HepG2 (cell line): ENCODE data around the gene FOXS1.

Experiments
- GATA4 ChIP-seq: sonication (generic); IDR thresholded peaks from 2 replicates; pipeline ENCODE4 v1.6.1; 2016; ENCODE audit warnings: antibody characterized with exemption, low read depth, borderline replicate concordance
- GATAD2A ChIP-seq: IDR thresholded peaks from 2 replicates; pipeline ENCODE4 v1.6.1; 2016
- HMGA1 ChIP-seq: sonication (generic); formaldehyde crosslinking; conservative IDR thresholded peaks from 2 replicates; pipeline ENCODE4 v1.4.0; 2020; ENCODE audit warnings: missing genetic modification reagents
- RXRA ChIP-seq: sonication (generic); formaldehyde crosslinking; IDR thresholded peaks from 2 replicates; pipeline ENCODE4 v1.5.1; 2020; ENCODE audit warnings: missing genetic modification reagents
- SMAD3 ChIP-seq: sonication (generic); formaldehyde crosslinking; IDR thresholded peaks from 2 replicates; pipeline ENCODE4 v1.4.0; 2020; ENCODE audit warnings: missing genetic modification reagents
- YY1 ChIP-seq: IDR thresholded peaks from 2 replicates; pipeline ENCODE4 v1.6.1; 2011; ENCODE audit warnings: low read length, low read depth, moderate library complexity, mild to moderate bottlenecking; ENCODE audit not compliant: insufficient read depth, insufficient replicate concordance
- ZNF253 ChIP-seq: sonication (generic); formaldehyde crosslinking; IDR thresholded peaks from 2 replicates; pipeline ENCODE4 v1.8.0; 2022; ENCODE audit warnings: mild to moderate bottlenecking, missing genetic modification reagents, borderline replicate concordance
- TF ChIP-seq, protein P1 (sequence below): sonication (generic); formaldehyde crosslinking; IDR thresholded peaks from 2 replicates; pipeline ENCODE4 v1.8.0; 2022; ENCODE audit warnings: mild to moderate bottlenecking, missing genetic modification reagents, moderate library complexity
- TF ChIP-seq, protein P2 (sequence below): IDR thresholded peaks from 2 replicates; pipeline ENCODE4 v1.6.1; 2016
- TF ChIP-seq, protein P3 (sequence below): sonication (generic); formaldehyde crosslinking; IDR thresholded peaks from 2 replicates; pipeline ENCODE4 v1.4.0; 2020; ENCODE audit warnings: missing genetic modification reagents
- TF ChIP-seq, protein P4 (sequence below): sonication (generic); formaldehyde crosslinking; IDR thresholded peaks from 2 replicates; pipeline ENCODE4 v1.5.0; 2020; ENCODE audit warnings: mild to moderate bottlenecking, missing genetic modification reagents, moderate library complexity
- TF ChIP-seq, protein P5 (sequence below): IDR thresholded peaks from 2 replicates; pipeline ENCODE4 v1.6.1; 2016; ENCODE audit warnings: low read depth, missing genetic modification reagents, missing compliant biosample characterization

DNA sequence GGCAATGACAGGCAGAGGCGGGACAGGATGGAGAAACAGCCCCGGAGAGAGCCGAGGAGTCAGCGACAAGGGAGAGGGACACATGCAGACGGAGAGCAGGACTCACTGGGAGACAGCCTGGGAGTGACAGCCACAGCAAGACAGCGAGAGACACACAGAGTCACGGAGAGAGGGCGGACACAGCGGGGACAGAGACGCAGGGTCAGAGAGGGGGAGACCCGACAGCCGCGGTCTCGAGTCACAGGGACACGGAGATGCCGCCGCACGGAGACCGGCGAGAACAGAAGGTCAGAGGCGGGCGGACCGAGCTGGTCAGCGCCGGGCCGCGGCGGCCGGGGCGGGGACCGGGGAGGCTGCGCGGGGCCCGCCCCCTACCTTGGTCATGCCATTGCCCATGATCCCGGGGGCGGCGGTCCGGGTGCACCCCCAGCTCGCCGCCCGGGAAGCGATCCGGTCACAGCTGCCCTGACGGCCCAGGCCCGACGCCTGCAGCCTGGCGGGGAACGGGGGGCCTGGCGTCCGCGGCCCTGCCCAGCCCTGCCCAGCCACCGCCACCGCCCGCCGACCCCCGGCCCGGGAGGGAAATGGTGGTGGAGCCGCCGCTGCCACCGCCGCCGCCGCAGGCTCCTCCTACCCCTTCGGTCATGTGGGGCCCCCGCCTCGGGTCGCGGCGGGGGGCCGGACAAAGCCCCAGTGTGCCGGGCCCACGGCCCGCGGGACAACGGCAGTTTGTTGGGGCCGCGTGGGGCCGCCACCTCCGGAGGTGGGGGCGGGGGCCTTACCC, 24.7 kb upstream of the FOXS1 start, which contains the start of the genes DUSP15 and TTLL9:
- TF ChIP-seq, protein P1, sequence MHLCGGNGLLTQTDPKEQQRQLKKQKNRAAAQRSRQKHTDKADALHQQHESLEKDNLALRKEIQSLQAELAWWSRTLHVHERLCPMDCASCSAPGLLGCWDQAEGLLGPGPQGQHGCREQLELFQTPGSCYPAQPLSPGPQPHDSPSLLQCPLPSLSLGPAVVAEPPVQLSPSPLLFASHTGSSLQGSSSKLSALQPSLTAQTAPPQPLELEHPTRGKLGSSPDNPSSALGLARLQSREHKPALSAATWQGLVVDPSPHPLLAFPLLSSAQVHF (CRISPR knock-in tag), result 0 out of 2 replicates have a peak, but pooled peaks have one; percentile 40
- no peak for TF ChIP-seq GATA4
- no peak for TF ChIP-seq SMAD3 (CRISPR knock-in tag)
- TF ChIP-seq, protein P2, sequence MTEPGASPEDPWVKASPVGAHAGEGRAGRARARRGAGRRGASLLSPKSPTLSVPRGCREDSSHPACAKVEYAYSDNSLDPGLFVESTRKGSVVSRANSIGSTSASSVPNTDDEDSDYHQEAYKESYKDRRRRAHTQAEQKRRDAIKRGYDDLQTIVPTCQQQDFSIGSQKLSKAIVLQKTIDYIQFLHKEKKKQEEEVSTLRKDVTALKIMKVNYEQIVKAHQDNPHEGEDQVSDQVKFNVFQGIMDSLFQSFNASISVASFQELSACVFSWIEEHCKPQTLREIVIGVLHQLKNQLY (CRISPR knock-in tag), result no peak
- peak; percentile 18 for TF ChIP-seq YY1
- TF ChIP-seq, protein P3, sequence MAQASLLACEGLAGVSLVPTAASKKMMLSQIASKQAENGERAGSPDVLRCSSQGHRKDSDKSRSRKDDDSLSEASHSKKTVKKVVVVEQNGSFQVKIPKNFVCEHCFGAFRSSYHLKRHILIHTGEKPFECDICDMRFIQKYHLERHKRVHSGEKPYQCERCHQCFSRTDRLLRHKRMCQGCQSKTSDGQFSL (CRISPR knock-in tag), result no peak
- TF ChIP-seq, protein P4, sequence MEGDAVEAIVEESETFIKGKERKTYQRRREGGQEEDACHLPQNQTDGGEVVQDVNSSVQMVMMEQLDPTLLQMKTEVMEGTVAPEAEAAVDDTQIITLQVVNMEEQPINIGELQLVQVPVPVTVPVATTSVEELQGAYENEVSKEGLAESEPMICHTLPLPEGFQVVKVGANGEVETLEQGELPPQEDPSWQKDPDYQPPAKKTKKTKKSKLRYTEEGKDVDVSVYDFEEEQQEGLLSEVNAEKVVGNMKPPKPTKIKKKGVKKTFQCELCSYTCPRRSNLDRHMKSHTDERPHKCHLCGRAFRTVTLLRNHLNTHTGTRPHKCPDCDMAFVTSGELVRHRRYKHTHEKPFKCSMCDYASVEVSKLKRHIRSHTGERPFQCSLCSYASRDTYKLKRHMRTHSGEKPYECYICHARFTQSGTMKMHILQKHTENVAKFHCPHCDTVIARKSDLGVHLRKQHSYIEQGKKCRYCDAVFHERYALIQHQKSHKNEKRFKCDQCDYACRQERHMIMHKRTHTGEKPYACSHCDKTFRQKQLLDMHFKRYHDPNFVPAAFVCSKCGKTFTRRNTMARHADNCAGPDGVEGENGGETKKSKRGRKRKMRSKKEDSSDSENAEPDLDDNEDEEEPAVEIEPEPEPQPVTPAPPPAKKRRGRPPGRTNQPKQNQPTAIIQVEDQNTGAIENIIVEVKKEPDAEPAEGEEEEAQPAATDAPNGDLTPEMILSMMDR (CRISPR knock-in tag), result no peak
- TF ChIP-seq, protein P5, sequence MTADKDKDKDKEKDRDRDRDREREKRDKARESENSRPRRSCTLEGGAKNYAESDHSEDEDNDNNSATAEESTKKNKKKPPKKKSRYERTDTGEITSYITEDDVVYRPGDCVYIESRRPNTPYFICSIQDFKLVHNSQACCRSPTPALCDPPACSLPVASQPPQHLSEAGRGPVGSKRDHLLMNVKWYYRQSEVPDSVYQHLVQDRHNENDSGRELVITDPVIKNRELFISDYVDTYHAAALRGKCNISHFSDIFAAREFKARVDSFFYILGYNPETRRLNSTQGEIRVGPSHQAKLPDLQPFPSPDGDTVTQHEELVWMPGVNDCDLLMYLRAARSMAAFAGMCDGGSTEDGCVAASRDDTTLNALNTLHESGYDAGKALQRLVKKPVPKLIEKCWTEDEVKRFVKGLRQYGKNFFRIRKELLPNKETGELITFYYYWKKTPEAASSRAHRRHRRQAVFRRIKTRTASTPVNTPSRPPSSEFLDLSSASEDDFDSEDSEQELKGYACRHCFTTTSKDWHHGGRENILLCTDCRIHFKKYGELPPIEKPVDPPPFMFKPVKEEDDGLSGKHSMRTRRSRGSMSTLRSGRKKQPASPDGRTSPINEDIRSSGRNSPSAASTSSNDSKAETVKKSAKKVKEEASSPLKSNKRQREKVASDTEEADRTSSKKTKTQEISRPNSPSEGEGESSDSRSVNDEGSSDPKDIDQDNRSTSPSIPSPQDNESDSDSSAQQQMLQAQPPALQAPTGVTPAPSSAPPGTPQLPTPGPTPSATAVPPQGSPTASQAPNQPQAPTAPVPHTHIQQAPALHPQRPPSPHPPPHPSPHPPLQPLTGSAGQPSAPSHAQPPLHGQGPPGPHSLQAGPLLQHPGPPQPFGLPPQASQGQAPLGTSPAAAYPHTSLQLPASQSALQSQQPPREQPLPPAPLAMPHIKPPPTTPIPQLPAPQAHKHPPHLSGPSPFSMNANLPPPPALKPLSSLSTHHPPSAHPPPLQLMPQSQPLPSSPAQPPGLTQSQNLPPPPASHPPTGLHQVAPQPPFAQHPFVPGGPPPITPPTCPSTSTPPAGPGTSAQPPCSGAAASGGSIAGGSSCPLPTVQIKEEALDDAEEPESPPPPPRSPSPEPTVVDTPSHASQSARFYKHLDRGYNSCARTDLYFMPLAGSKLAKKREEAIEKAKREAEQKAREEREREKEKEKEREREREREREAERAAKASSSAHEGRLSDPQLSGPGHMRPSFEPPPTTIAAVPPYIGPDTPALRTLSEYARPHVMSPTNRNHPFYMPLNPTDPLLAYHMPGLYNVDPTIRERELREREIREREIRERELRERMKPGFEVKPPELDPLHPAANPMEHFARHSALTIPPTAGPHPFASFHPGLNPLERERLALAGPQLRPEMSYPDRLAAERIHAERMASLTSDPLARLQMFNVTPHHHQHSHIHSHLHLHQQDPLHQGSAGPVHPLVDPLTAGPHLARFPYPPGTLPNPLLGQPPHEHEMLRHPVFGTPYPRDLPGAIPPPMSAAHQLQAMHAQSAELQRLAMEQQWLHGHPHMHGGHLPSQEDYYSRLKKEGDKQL (CRISPR knock-in tag), result no peak
- no peak for TF ChIP-seq HMGA1 (CRISPR knock-in tag)
- TF ChIP-seq ZNF253 (CRISPR knock-in tag), result no peak
- no peak for TF ChIP-seq GATAD2A (CRISPR knock-in tag)
- no peak for TF ChIP-seq RXRA (CRISPR knock-in tag)
